Tongue (tissue), 2 donors: ENCODE measurements around the gene C2CD2. TPM values are rescaled to one million over a fixed set of nuclear protein-coding genes. Genes with fewer than 3 reads are reported as not detected.
A peak's percentile ranks its signal among the peaks of the same experiment; 100 is the strongest.
"Not testable (repeated sequence)": the region's sequence is repeated elsewhere in the genome, so short reads cannot be mapped to it uniquely, and the experiment has no call there.

ENCODE experiments used
- DNase-seq: peaks from one replicate; pipeline ENCODE4 v3.0.0-alpha.2; 2015
- total RNA-seq: library from RNA; depleted of rRNA; stranded (reverse); fragments of >200 nt; gene quantifications from one replicate; pipeline ENCODE4 v1.2.3, GENCODE V29; 2014

Gene C2CD2
- 12.1 TPM for total RNA-seq

- peak; percentile 83 for DNase-seq
These were observed at the start of gene C2CD2 for GRCh38 chr21:41953831-41954653. Gene C2CD2 (minus strand): TSS chr21:41954018. CDS start chr21:41953648, 370 bp downstream.

GRCh38 chr21:42003051-42003461, 49.2 kb upstream of the C2CD2 start:
- DNase-seq = no peak

GRCh38 chr21:42002421-42002958, 48.7 kb upstream of the C2CD2 start:
- DNase-seq = no peak

- DNase-seq = no peak
These were observed 48.0 kb upstream of the C2CD2 start for GRCh38 chr21:42001781-42002180.

GRCh38 chr21:42000908-42001307, 47.1 kb upstream of the C2CD2 start:
- no peak for DNase-seq

GRCh38 chr21:41997657-41998056, 43.8 kb upstream of the C2CD2 start:
- DNase-seq = no peak

GRCh38 chr21:41995577-41995976, 41.8 kb upstream of the C2CD2 start:
- DNase-seq = no peak

- not testable (repeated sequence) for DNase-seq
These were observed 40.8 kb upstream of the C2CD2 start for GRCh38 chr21:41994613-41995012.

GRCh38 chr21:41993744-41994143, 39.9 kb upstream of the C2CD2 start:
- DNase-seq = no peak

GRCh38 chr21:41992576-41992975, 38.8 kb upstream of the C2CD2 start:
- no peak for DNase-seq

- DNase-seq = no peak
These were observed 37.8 kb upstream of the C2CD2 start for GRCh38 chr21:41991659-41992058.

- DNase-seq = no peak
These were observed 35.9 kb upstream of the C2CD2 start for GRCh38 chr21:41989698-41990097.

- DNase-seq = no peak
These were observed 33.5 kb upstream of the C2CD2 start for GRCh38 chr21:41987310-41987709.

GRCh38 chr21:41985662-41986416, 32.0 kb upstream of the C2CD2 start:
- DNase-seq = no peak

GRCh38 chr21:41983229-41983628, 29.4 kb upstream of the C2CD2 start:
- no peak for DNase-seq

- DNase-seq = no peak
These were observed 26.7 kb upstream of the C2CD2 start for GRCh38 chr21:41980561-41980960.

- DNase-seq = no peak
These were observed 26.0 kb upstream of the C2CD2 start for GRCh38 chr21:41979751-41980369.

- no peak for DNase-seq
These were observed 25.5 kb upstream of the C2CD2 start for GRCh38 chr21:41979335-41979734.

GRCh38 chr21:41977034-41977950, 23.5 kb upstream of the C2CD2 start:
- no peak for DNase-seq

- no peak for DNase-seq
These were observed 22.8 kb upstream of the C2CD2 start for GRCh38 chr21:41976611-41977010.

- DNase-seq = no peak
These were observed 21.8 kb upstream of the C2CD2 start for GRCh38 chr21:41975391-41976272.
